Measurements from ENCODE around the gene TMEM69. TPM values are rescaled to one million over a fixed set of nuclear protein-coding genes. Genes with fewer than 3 reads are reported as not detected.

Gene TMEM69
- total RNA-seq, 1 donor from 2014 or later: 65.2 TPM

DNA sequence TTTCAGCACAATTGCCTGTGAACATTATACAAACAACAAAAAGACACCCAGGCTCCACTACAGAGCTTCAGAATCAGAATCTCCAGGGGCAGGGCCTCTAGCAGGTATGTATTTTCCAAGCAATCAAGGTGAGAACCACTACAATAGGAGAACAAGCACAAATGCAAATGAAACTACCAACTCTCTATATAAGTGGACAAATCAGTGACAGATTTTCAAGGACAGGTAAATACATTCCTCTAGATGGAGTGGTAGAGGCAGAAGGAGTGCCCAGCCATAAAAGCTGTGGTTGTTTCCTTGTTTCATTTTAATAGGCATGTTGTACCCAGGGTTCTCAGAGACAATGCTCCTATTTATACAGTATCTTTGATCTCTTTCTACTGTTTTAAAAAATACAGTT lies 44.0 kb upstream of the TMEM69 start:
- H3K9me3 ChIP-seq (ENCODE audit: low read depth): no peaks in the 10 kb centered on the region
- no peak overlapping the region for H3K27ac Mint-ChIP-seq
- no peaks in the 10 kb centered on the region for H3K27me3 ChIP-seq
- peaks cover 33% of the 10 kb centered on the region for H3K79me2 ChIP-seq (ENCODE audit: low read depth)
- H3K9ac ChIP-seq: no peak overlapping the region
- no peaks in the 10 kb centered on the region for H3K9me3 Mint-ChIP-seq
- TF ChIP-seq, protein P1, sequence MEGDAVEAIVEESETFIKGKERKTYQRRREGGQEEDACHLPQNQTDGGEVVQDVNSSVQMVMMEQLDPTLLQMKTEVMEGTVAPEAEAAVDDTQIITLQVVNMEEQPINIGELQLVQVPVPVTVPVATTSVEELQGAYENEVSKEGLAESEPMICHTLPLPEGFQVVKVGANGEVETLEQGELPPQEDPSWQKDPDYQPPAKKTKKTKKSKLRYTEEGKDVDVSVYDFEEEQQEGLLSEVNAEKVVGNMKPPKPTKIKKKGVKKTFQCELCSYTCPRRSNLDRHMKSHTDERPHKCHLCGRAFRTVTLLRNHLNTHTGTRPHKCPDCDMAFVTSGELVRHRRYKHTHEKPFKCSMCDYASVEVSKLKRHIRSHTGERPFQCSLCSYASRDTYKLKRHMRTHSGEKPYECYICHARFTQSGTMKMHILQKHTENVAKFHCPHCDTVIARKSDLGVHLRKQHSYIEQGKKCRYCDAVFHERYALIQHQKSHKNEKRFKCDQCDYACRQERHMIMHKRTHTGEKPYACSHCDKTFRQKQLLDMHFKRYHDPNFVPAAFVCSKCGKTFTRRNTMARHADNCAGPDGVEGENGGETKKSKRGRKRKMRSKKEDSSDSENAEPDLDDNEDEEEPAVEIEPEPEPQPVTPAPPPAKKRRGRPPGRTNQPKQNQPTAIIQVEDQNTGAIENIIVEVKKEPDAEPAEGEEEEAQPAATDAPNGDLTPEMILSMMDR (IDR thresholded peaks at IDR 0.05): no peak
- TF ChIP-seq EZH2phosphoT487 (IDR thresholded peaks at IDR 0.05) (no peak), EZH2 (IDR thresholded peaks at IDR 0.05) (no peak)
- no peaks in the 10 kb centered on the region for H3K27me3 Mint-ChIP-seq (ENCODE audit: insufficient read depth, low read depth)
- H3K27ac ChIP-seq: no peak overlapping the region
- peaks cover 30% of the 10 kb centered on the region for H3K36me3 Mint-ChIP-seq
- H4K20me1 ChIP-seq (ENCODE audit: low read depth): peaks cover 26% of the 10 kb centered on the region
- peaks cover 18% of the 10 kb centered on the region for H3K36me3 ChIP-seq
- H3K4me1 Mint-ChIP-seq: no peaks in the 10 kb centered on the region
- H3K4me2 ChIP-seq: no peak overlapping the region
- no peak overlapping the region for H2AFZ ChIP-seq (replicated peaks)
- peaks cover 17% of the 10 kb centered on the region for H3F3A ChIP-seq (ENCODE audit: low read depth)
- no peak overlapping the region for H3K4me3 ChIP-seq
- H3K4me3 Mint-ChIP-seq: no peak overlapping the region
- no peaks in the 10 kb centered on the region for H3K4me1 ChIP-seq
- no peak for DNase-seq (ENCODE audit: low spot score)

DNA sequence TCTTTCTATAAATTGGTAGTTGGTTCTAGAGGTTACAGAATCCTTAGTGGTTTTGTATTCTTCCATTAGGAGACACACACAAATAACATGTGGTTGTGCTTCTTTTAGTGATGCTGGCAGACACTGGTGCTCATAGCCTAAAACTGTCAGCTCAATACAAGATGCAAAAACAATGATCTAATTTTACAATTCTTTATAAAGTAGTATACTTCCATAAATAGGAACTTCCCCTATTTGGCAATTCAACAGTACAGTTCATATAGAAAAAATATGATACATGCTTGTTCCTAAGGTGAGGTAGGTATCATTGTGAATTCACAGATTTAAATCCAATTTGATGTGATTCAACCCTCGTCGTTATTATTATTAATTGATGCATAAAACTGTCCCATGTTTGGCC lies 43.3 kb upstream of the TMEM69 start:
- no peaks in the 10 kb centered on the region for H3K4me1 ChIP-seq
- no peak overlapping the region for H3K9ac ChIP-seq
- H3K27ac ChIP-seq: no peak overlapping the region
- H3K27me3 ChIP-seq: no peaks in the 10 kb centered on the region
- no peaks in the 10 kb centered on the region for H3K9me3 ChIP-seq (ENCODE audit: low read depth)
- TF ChIP-seq, protein P1 (IDR thresholded peaks at IDR 0.05): no peak
- no peak for TF ChIP-seq EZH2 (IDR thresholded peaks at IDR 0.05)
- no peak overlapping the region for H3K4me2 ChIP-seq
- H2AFZ ChIP-seq (replicated peaks): no peak overlapping the region
- Mint-ChIP-seq H3K4me3 (no peak overlapping the region), H3K27me3 (ENCODE audit: insufficient read depth, low read depth) (no peaks in the 10 kb centered on the region), H3K36me3 (peaks cover 34% of the 10 kb centered on the region), H3K27ac (no peak overlapping the region), H3K9me3 (no peaks in the 10 kb centered on the region), H3K4me1 (no peaks in the 10 kb centered on the region)
- H3K4me3 ChIP-seq: no peak overlapping the region
- peaks cover 25% of the 10 kb centered on the region for H4K20me1 ChIP-seq (ENCODE audit: low read depth)
- H3K36me3 ChIP-seq: peaks cover 20% of the 10 kb centered on the region
- no peak for DNase-seq (ENCODE audit: low spot score)
- H3F3A ChIP-seq (ENCODE audit: low read depth): peaks cover 14% of the 10 kb centered on the region
- H3K79me2 ChIP-seq (ENCODE audit: low read depth): peaks cover 40% of the 10 kb centered on the region

DNA sequence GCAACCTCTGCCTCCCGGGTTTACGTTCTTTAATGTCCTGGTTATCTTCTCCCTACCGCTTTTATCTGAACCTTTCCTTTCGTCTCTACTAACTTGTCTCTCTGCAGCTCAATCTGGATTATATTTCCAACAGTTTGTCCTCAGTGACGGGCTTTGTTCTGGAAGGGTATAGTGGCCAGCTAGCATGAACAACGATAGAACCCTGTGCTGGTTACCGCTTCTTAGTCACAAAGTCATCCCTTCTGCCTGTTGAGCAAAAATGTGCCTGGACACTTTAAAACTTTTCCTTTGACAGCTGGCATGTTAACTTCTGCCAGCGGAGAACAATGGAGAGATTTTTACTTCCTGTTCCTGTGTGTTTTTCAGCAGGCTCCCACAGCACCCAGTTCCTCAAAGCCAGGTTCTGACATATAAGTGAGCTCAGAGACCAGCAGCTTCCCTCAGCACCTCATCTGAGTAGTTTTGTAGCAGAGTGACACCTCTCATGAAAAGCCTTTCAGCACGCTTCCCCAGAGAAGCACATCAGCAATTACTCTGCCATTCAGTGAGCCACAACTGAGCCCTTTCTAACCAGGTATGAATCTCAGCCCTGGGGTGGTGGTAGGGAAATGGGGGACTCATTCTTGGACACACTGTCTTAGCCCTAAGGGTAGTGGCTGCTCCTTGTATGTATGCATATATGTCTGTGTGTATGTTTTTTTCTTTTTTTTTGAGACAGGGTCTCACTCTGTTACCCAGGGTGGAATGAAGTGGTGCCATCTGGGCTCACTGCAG lies 40.5 kb upstream of the TMEM69 start:
- H3K4me3 Mint-ChIP-seq: no peak overlapping the region
- H3K79me2 ChIP-seq (ENCODE audit: low read depth): peaks cover 56% of the 10 kb centered on the region
- H4K20me1 ChIP-seq (ENCODE audit: low read depth): peaks cover 48% of the 10 kb centered on the region
- no peaks in the 10 kb centered on the region for H3K9me3 ChIP-seq (ENCODE audit: low read depth)
- H3K4me1 ChIP-seq: no peaks in the 10 kb centered on the region
- H3K9ac ChIP-seq: no peak overlapping the region
- no peaks in the 10 kb centered on the region for H3K9me3 Mint-ChIP-seq
- H3K4me1 Mint-ChIP-seq: no peaks in the 10 kb centered on the region
- H3K4me2 ChIP-seq: no peak overlapping the region
- no peak overlapping the region for H3K27ac ChIP-seq
- H3K36me3 ChIP-seq: peaks cover 26% of the 10 kb centered on the region
- H3F3A ChIP-seq (ENCODE audit: low read depth): peaks cover 14% of the 10 kb centered on the region
- no peak for TF ChIP-seq EZH2 (IDR thresholded peaks at IDR 0.05)
- TF ChIP-seq EZH2phosphoT487 (IDR thresholded peaks at IDR 0.05): no peak
- TF ChIP-seq, protein P1 (IDR thresholded peaks at IDR 0.05): no peak
- H3K27me3 ChIP-seq: no peaks in the 10 kb centered on the region
- no peak overlapping the region for H2AFZ ChIP-seq (replicated peaks)
- no peak overlapping the region for H3K4me3 ChIP-seq
- no peak overlapping the region for H3K27ac Mint-ChIP-seq
- H3K36me3 Mint-ChIP-seq: peaks cover 38% of the 10 kb centered on the region
- H3K27me3 Mint-ChIP-seq (ENCODE audit: insufficient read depth, low read depth): no peaks in the 10 kb centered on the region
- no peak for DNase-seq (ENCODE audit: low spot score)
